ENCODE measurements around the gene TMEM184A. TPM values are rescaled to one million over a fixed set of nuclear protein-coding genes. Genes with fewer than 3 reads are reported as not detected.

Gene TMEM184A
- total and polyA plus RNA-seq, 11 donors = 0.19 to 0.99 (median 0.47) TPM

GRCh38 chr7:1542841-1543747 is 12.9 kb downstream of the TMEM184A start:
- Histone ChIP-seq H3K4me3 (no peak overlapping the region), H3K27ac (peak overlapping the region in 3 of 12 donors; percentile 5 to 50 (median 8)), H3K9me3 (no peaks in the 10 kb centered on the region), H3K27me3 (no peaks in the 10 kb centered on the region), H3K4me1 (peaks cover 4 to 28% (median 21%) of the 10 kb centered on the region in 12 donors), H3K36me3 (peaks cover 0 to 53% (median 47%) of the 10 kb centered on the region in 9 donors)
- TF ChIP-seq CTCF (IDR thresholded peaks at IDR 0.05) (no peak), POLR2A (IDR thresholded peaks at IDR 0.05) (no peak)
- 74 to 84% (median 82%) methylated on average over 34 to 38 of the region's 38 CpGs for WGBS, 4 donors
- peak in 4 of 5 donors; percentile 25 to 64 (median 52) for DNase-seq
- intact Hi-C loops (cut with DNase I) = no loop called here
- no peak for ATAC-seq

GRCh38 chr7:1542329-1542728 is 13.7 kb downstream of the TMEM184A start:
- H3K36me3 ChIP-seq = peaks cover 0 to 53% (median 47%) of the 10 kb centered on the region in 9 donors
- DNase-seq = no peak
- no peaks in the 10 kb centered on the region for H3K27me3 ChIP-seq
- H3K4me3 ChIP-seq = no peak overlapping the region
- TF ChIP-seq POLR2A (IDR thresholded peaks at IDR 0.05) (no peak), CTCF (IDR thresholded peaks at IDR 0.05) (no peak)
- 92% methylated on average over 21 of the region's 21 CpGs for WGBS, 4 donors
- intact Hi-C loops (cut with DNase I) = no loop called here
- no peaks in the 10 kb centered on the region for H3K9me3 ChIP-seq
- peaks cover 4 to 36% (median 21%) of the 10 kb centered on the region in 12 donors for H3K4me1 ChIP-seq
- ATAC-seq = no peak
- no peak overlapping the region for H3K27ac ChIP-seq

GRCh38 chr7:1541431-1542162 is 14.4 kb downstream of the TMEM184A start:
- peaks cover 7 to 42% (median 27%) of the 10 kb centered on the region in 12 donors for H3K4me1 ChIP-seq
- H3K27ac ChIP-seq = no peak overlapping the region
- intact Hi-C loops (cut with DNase I) = no loop called here
- H3K27me3 ChIP-seq = no peaks in the 10 kb centered on the region
- TF ChIP-seq CTCF (IDR thresholded peaks at IDR 0.05) (no peak), POLR2A (IDR thresholded peaks at IDR 0.05) (no peak)
- DNase-seq (no peak), ATAC-seq (no peak)
- WGBS, 4 donors = 86 to 92% (median 89%) methylated on average over 20 to 33 of the region's 33 CpGs
- no peak overlapping the region for H3K4me3 ChIP-seq
- H3K36me3 ChIP-seq = peaks cover 0 to 53% (median 47%) of the 10 kb centered on the region in 9 donors
- no peaks in the 10 kb centered on the region for H3K9me3 ChIP-seq

GRCh38 chr7:1540776-1541271 is 15.2 kb downstream of the TMEM184A start:
- H3K9me3 ChIP-seq = no peaks in the 10 kb centered on the region
- 90 to 100% (median 91%) methylated on average over 6 to 31 of the region's 31 CpGs for WGBS, 4 donors
- peak overlapping the region in 1 of 12 donors; percentile 13 for H3K27ac ChIP-seq
- no peak for DNase-seq
- H3K36me3 ChIP-seq = peaks cover 0 to 57% (median 48%) of the 10 kb centered on the region in 9 donors
- no peak overlapping the region for H3K4me3 ChIP-seq
- TF ChIP-seq POLR2A (IDR thresholded peaks at IDR 0.05) = no peak
- TF ChIP-seq CTCF (IDR thresholded peaks at IDR 0.05) = no peak
- ATAC-seq = no peak
- H3K4me1 ChIP-seq = peaks cover 12 to 44% (median 34%) of the 10 kb centered on the region in 12 donors
- intact Hi-C loops (cut with DNase I) = no loop called here
- no peaks in the 10 kb centered on the region for H3K27me3 ChIP-seq

Measured in heart left ventricle (tissue), 16 donors.